BE2C (cell line): ENCODE data around the gene NEUROG2.
"Not testable (repeated sequence)": the region's sequence is repeated elsewhere in the genome, so short reads cannot be mapped to it uniquely, and the experiment has no call there.

Experiments used
- DNase-seq: peaks from one replicate; pipeline ENCODE4 v3.0.0-alpha.2; 2020
- H3K27me3 ChIP-seq: fragments of 250-450 bp; sonication (Bioruptor Pico); 2 replicates; pipeline ENCODE4 v1.5.1; 2020; ENCODE audit warnings: mild to moderate bottlenecking
- H3K36me3 ChIP-seq: fragments of 250-450 bp; sonication (Bioruptor Pico); 2 replicates; pipeline ENCODE4 v1.5.1; 2020; ENCODE audit warnings: mild to moderate bottlenecking
- H3K4me1 ChIP-seq: fragments of 250-450 bp; sonication (Bioruptor Pico); 2 replicates; pipeline ENCODE4 v1.5.1; 2020
- H3K4me3 ChIP-seq: 2 replicates; pipeline ENCODE4 v1.5.1; 2011; ENCODE audit warnings: low read depth, low read length
- H3K9me3 ChIP-seq: fragments of 250-450 bp; sonication (Bioruptor Pico); 2 replicates; pipeline ENCODE4 v1.5.1; 2020
- CTCF ChIP-seq: IDR thresholded peaks from 2 replicates; pipeline ENCODE4 v1.5.1; 2012; ENCODE audit warnings: mild to moderate bottlenecking, low read depth, low read length

Gene NEUROG2

GRCh38 chr4:112559053-112559452 lies 43.1 kb upstream of the NEUROG2 start:
- H3K9me3 ChIP-seq, result no peaks in the 10 kb centered on the region
- H3K27me3 ChIP-seq, result no peaks in the 10 kb centered on the region
- H3K4me1 ChIP-seq, result no peaks in the 10 kb centered on the region
- no peak for DNase-seq
- no peak overlapping the region for H3K4me3 ChIP-seq
- peaks cover 15% of the 10 kb centered on the region for H3K36me3 ChIP-seq
- no peak for TF ChIP-seq CTCF

GRCh38 chr4:112557676-112558411 lies 41.9 kb upstream of the NEUROG2 start:
- Histone ChIP-seq H3K27me3 (no peaks in the 10 kb centered on the region), H3K4me3 (no peak overlapping the region), H3K4me1 (no peaks in the 10 kb centered on the region), H3K36me3 (peaks cover 15% of the 10 kb centered on the region), H3K9me3 (no peaks in the 10 kb centered on the region)
- no peak for TF ChIP-seq CTCF
- DNase-seq, result no peak

- H3K36me3 ChIP-seq, DNase-seq, H3K27me3 ChIP-seq, H3K4me3 ChIP-seq, H3K4me1 ChIP-seq, H3K9me3 ChIP-seq: not testable (repeated sequence)
These were observed 38.3 kb upstream of the NEUROG2 start for GRCh38 chr4:112554271-112554670.

- no peaks in the 10 kb centered on the region for H3K4me1 ChIP-seq
- TF ChIP-seq CTCF, result no peak
- no peaks in the 10 kb centered on the region for H3K27me3 ChIP-seq
- DNase-seq, result no peak
- peaks cover 3% of the 10 kb centered on the region; the same call in 1 of the 2 replicates for H3K36me3 ChIP-seq
- no peaks in the 10 kb centered on the region for H3K9me3 ChIP-seq
- no peak overlapping the region for H3K4me3 ChIP-seq
These were observed 36.7 kb upstream of the NEUROG2 start for GRCh38 chr4:112552668-112553067.

- Histone ChIP-seq H3K9me3 (no peaks in the 10 kb centered on the region), H3K27me3 (no peaks in the 10 kb centered on the region), H3K4me1 (no peaks in the 10 kb centered on the region), H3K36me3 (peaks cover 3% of the 10 kb centered on the region; the same call in 1 of the 2 replicates), H3K4me3 (no peak overlapping the region)
- TF ChIP-seq CTCF, result no peak
- no peak for DNase-seq
These were observed 34.7 kb upstream of the NEUROG2 start for GRCh38 chr4:112550728-112551127.

GRCh38 chr4:112546476-112546875 lies 30.5 kb upstream of the NEUROG2 start:
- no peaks in the 10 kb centered on the region for H3K9me3 ChIP-seq
- no peak for TF ChIP-seq CTCF

More at GRCh38 chr4:112546476-112546875, 30.5 kb upstream of the NEUROG2 start:
- Histone ChIP-seq H3K4me1 (no peaks in the 10 kb centered on the region), H3K4me3 (no peak overlapping the region), H3K27me3 (no peaks in the 10 kb centered on the region), H3K36me3 (no peaks in the 10 kb centered on the region)
- DNase-seq, result no peak
